A673 (cell line): ENCODE data around the gene CDC42EP1. TPM values are rescaled to one million over a fixed set of nuclear protein-coding genes. Genes with fewer than 3 reads are reported as not detected.
A peak's percentile ranks its signal among the peaks of the same experiment; 100 is the strongest.

Experiments
- BruUV-seq: library from RNA; stranded (reverse); fragments of 400-500 nt; replicated peaks from 2 replicates; lab custom pipeline; 2021; lab: Mats Ljungman, UMichigan
- CTCF ChIA-PET: fragments of 300-600 bp; sonication (Branson Sonifier 250); formaldehyde crosslinking; loops from one replicate; lab custom pipeline; 2022; ENCODE audit warnings: antibody characterized with exemption; lab: Charles Lee
- POLR2A ChIA-PET: fragments of 300-600 bp; sonication (Branson Sonifier 250); formaldehyde crosslinking; loops from one replicate; lab custom pipeline; 2022; ENCODE audit warnings: antibody characterized with exemption; ENCODE audit not compliant: low non-redundant PET; lab: Charles Lee
- DNase-seq: peaks from one replicate; pipeline ENCODE4 v3.0.0-alpha.2; 2015; ENCODE audit warnings: low spot score
- H3K27ac ChIP-seq: fragments of 200-600 bp; sonication (generic); 2 replicates; pipeline ENCODE4 v1.5.1; 2016; ENCODE audit warnings: mixed run types, low read depth, mild to moderate bottlenecking, mixed read lengths, antibody characterized with exemption, low read length; ENCODE audit not compliant: poor library complexity, severe bottlenecking
- H3K27me3 ChIP-seq: fragments of 200-600 bp; sonication (generic); replicated peaks from 2 replicates; pipeline ENCODE4 v1.6.1; 2017; ENCODE audit warnings: mixed run types, low read depth, mild to moderate bottlenecking, mixed read lengths, antibody characterized with exemption, low read length; ENCODE audit not compliant: insufficient read depth, poor library complexity
- H3K36me3 ChIP-seq: fragments of 200-600 bp; sonication (generic); 2 replicates; pipeline ENCODE4 v1.6.1; 2016; ENCODE audit warnings: mixed run types, mild to moderate bottlenecking, mixed read lengths, antibody characterized with exemption, low read length; ENCODE audit not compliant: insufficient read depth, poor library complexity, severe bottlenecking
- H3K4me1 ChIP-seq: fragments of 200-600 bp; sonication (generic); 2 replicates; pipeline ENCODE4 v1.6.1; 2017; ENCODE audit warnings: mixed run types, mild to moderate bottlenecking, mixed read lengths, antibody characterized with exemption, low read length; ENCODE audit not compliant: insufficient read depth, poor library complexity, severe bottlenecking
- H3K4me3 ChIP-seq: fragments of 200-600 bp; sonication (generic); 2 replicates; pipeline ENCODE4 v1.5.1; 2016; ENCODE audit warnings: low read depth, mixed run types, mild to moderate bottlenecking, mixed read lengths, low read length; ENCODE audit not compliant: poor library complexity, severe bottlenecking
- H3K9me3 ChIP-seq: fragments of 200-600 bp; sonication (generic); 2 replicates; pipeline ENCODE4 v1.6.1; 2016; ENCODE audit warnings: mixed run types, low read depth, mild to moderate bottlenecking, mixed read lengths, antibody characterized with exemption, low read length; ENCODE audit not compliant: poor library complexity, severe bottlenecking
- CTCF ChIP-seq: fragments of 300-800, 200-600 bp; sonication (generic); conservative IDR thresholded peaks from 2 replicates; pipeline ENCODE4 v1.5.1; 2017; ENCODE audit warnings: low read depth, mild to moderate bottlenecking, antibody characterized with exemption, low read length, moderate library complexity, mixed read lengths
- EZH2 ChIP-seq: fragments of 200-600 bp; sonication (generic); IDR thresholded peaks from 2 replicates; pipeline ENCODE4 v1.6.1; 2017; ENCODE audit warnings: borderline replicate concordance, low read depth, mild to moderate bottlenecking, mixed read lengths, antibody characterized with exemption, low read length; ENCODE audit not compliant: poor library complexity, severe bottlenecking
- intact Hi-C: fragments of 100-400 bp; cut with micrococcal nuclease; formaldehyde crosslinking; loops from one replicate; pipeline ENCODE4 v1.10.0; 2022; ENCODE audit not compliant: unreplicated experiment
- total RNA-seq: library from RNA; stranded (reverse); gene quantifications from 2 replicates; pipeline ENCODE4 v1.2.3, GENCODE V29; 2021

Gene CDC42EP1
- total RNA-seq, 1 experiment from 2014 or later = 1.1 TPM

GRCh38 chr22:37561212-37562048 lies 1.1 kb downstream of the CDC42EP1 start:
- Histone ChIP-seq H3K36me3 (no peaks in the 10 kb centered on the region), H3K9me3 (no peaks in the 10 kb centered on the region), H3K27me3 (peaks cover 13% of the 10 kb centered on the region), H3K4me3 (peak overlapping the region; percentile 47), H3K27ac (no peak overlapping the region), H3K4me1 (peaks cover 10% of the 10 kb centered on the region)
- POLR2A ChIA-PET = no interaction called here
- TF ChIP-seq CTCF (peak; percentile 84), EZH2 (peak; percentile 75)
- intact Hi-C loops = loop anchor here (10.0 kb wide), 1 partner anchor 247 kb away; no protein-coding TSS in a partner anchor
- peak; percentile 85 for DNase-seq
- CTCF ChIA-PET = interaction anchor here (0.5 to 1.4 kb wide), 6 partner anchors 11 to 362 kb away, joined by 3 to 10 read pairs (median 4); no protein-coding TSS in a partner anchor
- no TSS peak for BruUV-seq

- BruUV-seq = no TSS peak
- intact Hi-C loops = loop anchor here (10.0 kb wide), 1 partner anchor 247 kb away; no protein-coding TSS in a partner anchor
- Histone ChIP-seq H3K27me3 (peaks cover 13% of the 10 kb centered on the region), H3K9me3 (no peaks in the 10 kb centered on the region), H3K4me1 (peaks cover 10% of the 10 kb centered on the region), H3K27ac (no peak overlapping the region), H3K36me3 (no peaks in the 10 kb centered on the region), H3K4me3 (no peak overlapping the region)
- TF ChIP-seq CTCF (no peak), EZH2 (no peak)
- no peak for DNase-seq
- ChIA-PET POLR2A (interaction anchor here (1.0 kb wide), 1 partner anchor 344 kb away, joined by 3 read pairs; the partner anchor contains the start of gene MICALL1), CTCF (interaction anchor here (0.5 to 1.4 kb wide), 6 partner anchors 12 to 363 kb away, joined by 3 to 10 read pairs (median 4); no protein-coding TSS in a partner anchor)
These were observed 2.0 kb downstream of the CDC42EP1 start for GRCh38 chr22:37562049-37562875.
